GM21825 (cell line): ENCODE results near the gene VPS11.
A peak's percentile ranks its signal among the peaks of the same experiment; 100 is the strongest.
"Not testable (repeated sequence)": the region's sequence is repeated elsewhere in the genome, so short reads cannot be mapped to it uniquely, and the experiment has no call there.

Experiments used
- ATAC-seq: cut with Tn5 transposase; IDR thresholded peaks from one replicate; pipeline ENCODE4 v1.9.1; 2021; ENCODE audit warnings: mild to moderate bottlenecking, moderate library complexity; ENCODE audit not compliant: unreplicated experiment

The VPS11 gene

DNA sequence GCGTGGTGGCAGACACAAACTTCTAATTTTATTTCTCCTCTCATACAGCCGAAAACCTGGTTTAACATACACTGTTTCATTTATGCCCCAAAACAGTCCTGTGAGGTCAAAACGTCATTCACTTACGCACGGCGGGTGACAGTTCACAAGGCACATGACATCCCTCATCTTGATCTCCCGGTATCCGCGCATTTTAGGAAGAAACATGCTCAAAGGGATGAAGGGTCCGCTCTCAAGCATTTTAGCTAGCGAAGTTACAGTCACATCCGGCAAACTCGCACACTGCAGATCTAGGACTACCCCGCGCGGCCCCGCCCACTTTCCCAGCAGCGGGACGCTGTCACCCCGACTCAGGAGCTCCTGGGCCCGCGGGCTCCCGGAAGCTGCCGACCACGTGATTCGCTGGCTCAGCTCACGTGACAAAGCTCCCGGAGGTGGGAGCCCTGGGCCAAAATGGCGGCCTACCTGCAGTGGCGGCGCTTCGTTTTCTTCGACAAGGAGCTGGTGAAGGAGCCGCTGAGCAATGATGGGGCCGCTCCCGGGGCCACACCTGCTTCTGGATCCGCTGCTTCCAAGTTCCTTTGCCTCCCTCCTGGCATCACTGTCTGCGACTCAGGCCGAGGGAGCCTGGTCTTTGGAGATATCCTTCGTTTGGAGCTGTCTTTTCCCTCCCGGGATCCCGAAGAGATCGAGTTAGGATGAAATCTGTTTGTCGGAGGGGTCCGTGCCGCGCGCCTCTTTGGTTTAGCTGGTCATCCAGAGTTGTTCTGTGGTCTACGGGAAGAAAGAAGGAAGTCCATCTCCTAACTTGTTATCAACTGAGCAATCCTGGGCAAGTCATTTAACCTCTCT is at the start of gene VPS11:
Gene VPS11 (plus strand): TSS at position 448 of the 852 bp plus-strand sequence. CDS start 6 bp downstream, at position 454.
- peak; percentile 87 for ATAC-seq

DNA sequence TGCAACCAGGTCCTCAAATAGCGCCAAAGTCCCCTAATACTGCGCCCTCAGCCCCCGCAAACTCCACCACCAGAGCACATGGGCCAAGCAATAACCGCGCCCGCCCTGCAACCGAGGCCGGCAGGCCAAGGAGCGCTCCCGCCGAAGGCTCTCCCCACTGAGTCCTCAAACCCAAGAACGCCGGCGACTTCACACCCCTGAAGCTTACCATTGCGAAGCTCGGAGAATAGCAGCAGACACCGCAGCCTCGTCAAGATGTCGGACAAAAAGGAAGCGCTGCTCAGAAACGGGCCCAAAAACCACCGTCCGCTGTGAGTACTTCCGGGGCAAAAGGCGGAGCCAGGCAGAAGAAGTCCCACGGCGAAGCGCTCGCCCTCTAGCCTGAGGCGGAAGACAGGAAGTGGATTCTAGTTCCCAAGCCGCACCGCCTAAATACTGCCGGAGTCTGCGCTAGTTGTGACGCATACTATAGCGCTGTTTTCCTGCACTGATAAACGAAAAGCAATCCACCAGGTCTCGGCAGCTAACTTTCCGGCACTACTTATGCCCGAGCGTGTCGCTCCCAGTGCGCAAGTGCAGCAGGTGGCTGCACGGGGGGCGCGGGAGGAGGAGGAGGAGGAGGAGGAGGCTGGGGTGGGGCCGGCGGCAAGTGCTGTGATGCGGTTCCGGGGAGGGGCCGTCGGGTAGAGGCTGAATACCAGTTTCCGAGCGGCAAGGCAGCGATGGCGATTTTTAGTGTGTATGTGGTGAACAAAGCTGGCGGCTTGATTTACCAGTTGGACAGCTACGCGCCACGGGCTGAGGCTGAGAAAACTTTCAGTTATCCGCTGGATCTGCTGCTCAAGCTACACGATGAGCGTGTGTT is 49.3 kb upstream of the VPS11 start, which contains the start of the genes RPS25 and TRAPPC4:
Gene RPS25 (minus strand): TSS at position 270 of the 865 bp plus-strand sequence. CDS start 59 bp downstream, at position 211.
Gene TRAPPC4 (plus strand): TSS at position 693 of the 865 bp plus-strand sequence. CDS start 30 bp downstream, at position 723.
- peak; percentile 84 for ATAC-seq

DNA sequence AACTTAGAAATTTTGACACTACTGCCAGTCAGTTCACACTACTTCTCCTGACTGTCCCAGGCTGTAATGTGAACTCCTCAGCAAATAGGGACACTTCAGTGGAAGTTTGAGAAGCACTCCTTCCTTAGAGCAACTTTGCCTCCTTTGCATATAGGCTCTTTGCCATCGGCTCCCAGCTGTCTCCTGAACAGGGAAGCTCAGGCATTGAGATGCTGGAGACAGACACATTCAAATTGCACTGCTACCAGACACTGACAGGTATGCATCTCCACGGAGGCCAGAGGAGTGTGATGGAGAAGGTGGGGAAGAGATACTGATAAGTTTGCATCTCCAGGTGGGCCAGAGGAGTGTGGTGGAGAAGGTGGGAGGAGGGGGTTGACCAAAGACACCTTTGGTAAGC is 47.6 kb upstream of the VPS11 start:
- ATAC-seq = no peak

DNA sequence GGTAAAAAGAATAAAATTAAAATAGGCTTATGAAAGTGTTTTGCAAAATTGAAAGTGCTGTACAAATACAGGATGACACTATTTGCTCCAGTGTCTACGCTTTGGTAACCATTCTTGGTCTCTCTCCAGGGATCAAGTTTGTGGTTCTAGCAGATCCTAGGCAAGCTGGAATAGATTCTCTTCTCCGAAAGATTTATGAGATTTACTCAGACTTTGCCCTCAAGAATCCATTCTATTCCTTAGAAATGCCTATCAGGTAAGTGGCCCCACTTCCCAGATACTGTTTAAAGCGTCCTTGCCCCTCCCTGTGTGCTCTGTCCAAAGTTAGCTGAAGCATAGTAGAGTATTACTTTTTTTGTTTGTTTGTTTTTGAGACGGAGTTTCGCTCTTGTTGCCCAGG is 46.0 kb upstream of the VPS11 start:
- no peak for ATAC-seq

DNA sequence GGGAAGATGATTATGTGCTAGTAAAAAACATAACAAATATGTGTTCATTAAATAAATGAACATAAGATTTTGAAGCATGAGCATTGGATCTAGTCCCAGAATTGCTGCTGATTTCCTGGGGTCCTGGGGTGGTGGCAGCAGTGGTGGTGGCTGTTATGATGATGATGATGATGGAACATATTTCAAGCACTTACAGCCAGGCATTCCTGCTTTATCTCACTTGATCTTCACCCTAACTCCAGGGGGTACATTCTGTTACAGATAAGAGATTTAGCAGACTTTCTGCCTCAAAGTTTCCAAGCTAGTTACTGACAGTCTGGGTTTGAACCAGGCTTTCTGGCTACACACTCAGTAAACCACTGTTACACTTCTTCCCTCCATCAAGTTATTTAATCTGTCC is 43.9 kb upstream of the VPS11 start:
- no peak for ATAC-seq

DNA sequence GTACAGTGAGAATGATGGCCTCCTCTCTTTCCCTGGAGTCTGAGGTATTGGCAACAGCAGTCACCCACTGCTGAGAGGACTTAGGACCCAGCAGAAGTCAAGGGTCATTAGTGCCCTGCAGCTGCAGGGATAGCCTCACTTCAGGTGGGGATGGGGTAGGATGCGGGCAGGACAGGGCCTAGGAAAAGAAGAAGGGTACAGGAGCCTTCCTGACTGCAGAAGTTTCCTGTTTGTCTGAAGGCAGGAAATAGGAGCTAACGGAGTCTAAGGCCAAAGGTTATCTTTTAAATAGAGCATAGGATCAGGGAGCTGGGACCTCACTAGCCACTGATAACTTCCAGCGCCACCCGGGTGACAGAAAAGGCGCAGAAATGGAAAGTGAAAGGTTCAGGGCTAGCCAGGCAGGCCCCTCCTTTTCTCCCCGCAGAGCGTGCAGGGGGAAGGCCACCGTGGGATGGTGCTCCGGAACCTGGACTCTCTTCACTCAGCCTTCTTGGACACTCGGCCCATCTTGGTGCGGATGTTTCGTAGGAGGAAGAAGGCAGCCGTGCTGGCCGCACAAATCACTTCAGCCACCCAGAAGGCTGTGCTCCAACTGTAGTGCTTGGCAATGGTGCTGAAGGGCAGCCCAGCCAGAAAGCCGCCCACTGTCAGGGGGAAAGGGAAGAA is 43.1 kb upstream of the VPS11 start:
- ATAC-seq = no peak

DNA sequence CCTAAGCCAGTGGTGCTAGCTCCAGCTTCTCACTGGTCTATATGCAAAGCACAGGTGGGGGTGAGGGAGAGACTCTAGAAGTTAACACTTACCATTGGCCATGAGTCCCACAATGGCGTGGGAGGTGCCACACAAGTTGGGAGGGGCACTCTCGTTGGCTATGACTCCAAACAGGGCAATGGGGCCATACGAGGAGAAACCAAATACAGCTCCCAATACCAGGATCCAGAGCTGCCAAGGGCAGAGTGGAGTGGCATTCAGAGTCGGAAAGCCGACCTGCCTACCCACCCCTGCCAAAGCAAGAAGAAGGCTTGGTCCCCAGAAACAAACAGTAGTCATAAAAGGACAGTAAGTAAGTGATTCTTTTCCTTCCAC is 42.5 kb upstream of the VPS11 start:
- ATAC-seq = no peak

DNA sequence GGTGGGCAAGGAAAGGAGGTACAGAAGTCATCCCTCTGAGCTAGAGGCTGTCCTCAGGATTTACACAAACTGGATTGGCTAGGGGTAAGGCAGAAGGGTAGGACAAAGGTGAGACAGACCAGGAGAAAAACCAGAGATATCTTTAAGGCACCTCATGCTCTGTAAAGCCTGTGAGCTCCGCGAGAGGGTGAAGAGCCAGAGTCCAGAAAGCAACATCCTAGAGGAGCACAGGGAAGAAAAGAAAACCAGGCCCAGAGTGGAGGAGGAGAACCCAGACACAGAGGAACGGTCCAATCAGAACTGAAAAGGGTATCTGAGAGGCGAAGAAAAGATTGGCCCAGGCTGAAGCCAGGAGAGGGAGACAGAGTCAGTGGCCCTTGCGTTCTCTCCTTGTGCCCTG is 42.1 kb upstream of the VPS11 start:
- no peak for ATAC-seq

DNA sequence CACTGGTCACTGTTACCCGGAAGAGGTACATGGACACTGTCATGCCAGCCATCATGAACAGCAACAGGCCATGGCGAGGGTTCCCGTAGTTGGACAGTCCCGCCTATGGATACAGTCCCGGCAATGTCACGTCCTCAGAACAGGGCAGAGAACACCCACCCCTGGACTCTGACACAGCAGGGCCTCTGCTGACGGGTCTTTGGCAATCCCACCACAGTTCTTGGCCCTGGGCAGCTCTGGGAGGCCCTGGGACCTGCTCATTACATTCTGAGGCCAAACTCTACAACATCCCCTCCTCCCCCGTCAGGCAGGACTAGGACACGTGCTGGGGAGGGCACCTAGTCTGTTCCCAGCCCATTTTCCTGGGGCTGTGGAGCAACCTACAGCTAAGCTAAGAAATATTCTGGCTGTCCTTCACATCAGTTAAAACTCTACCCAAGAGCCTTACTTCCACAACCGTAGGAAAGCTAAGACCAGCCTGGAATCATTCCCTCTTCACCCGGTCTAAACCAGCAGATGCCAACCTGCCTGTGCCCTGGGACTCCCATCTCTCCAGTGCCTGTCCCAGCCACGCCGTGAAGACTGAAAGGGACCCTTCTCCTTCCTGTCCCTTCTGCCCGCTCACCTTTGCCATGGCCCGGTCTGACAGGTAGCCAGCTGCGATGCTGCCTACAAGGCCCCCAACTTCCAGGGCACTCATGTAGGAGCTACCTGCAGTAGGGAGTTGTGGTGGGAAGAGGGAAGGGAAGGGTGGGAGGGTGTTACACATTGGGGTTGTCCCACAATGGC is 41.4 kb upstream of the VPS11 start:
- ATAC-seq = no peak

DNA sequence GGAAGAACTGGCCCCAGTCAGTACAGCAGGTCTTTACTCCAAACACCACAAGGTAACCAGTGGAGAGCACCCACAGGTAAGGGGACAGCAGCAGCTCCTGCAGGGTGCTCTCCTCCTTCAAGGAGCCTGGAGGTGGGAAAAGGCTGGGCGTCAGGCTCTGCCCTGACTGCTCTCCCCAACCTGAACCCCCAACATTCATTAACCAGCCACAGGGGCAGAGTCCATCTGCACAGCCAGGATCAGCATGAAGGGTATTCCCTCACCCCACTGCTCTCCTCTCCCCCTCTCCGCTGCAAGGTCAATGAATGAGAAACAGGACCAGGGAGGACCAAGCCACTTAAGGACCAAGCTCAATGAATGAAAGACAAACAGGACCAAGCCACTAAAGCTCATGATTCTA is 40.6 kb upstream of the VPS11 start:
- no peak for ATAC-seq

DNA sequence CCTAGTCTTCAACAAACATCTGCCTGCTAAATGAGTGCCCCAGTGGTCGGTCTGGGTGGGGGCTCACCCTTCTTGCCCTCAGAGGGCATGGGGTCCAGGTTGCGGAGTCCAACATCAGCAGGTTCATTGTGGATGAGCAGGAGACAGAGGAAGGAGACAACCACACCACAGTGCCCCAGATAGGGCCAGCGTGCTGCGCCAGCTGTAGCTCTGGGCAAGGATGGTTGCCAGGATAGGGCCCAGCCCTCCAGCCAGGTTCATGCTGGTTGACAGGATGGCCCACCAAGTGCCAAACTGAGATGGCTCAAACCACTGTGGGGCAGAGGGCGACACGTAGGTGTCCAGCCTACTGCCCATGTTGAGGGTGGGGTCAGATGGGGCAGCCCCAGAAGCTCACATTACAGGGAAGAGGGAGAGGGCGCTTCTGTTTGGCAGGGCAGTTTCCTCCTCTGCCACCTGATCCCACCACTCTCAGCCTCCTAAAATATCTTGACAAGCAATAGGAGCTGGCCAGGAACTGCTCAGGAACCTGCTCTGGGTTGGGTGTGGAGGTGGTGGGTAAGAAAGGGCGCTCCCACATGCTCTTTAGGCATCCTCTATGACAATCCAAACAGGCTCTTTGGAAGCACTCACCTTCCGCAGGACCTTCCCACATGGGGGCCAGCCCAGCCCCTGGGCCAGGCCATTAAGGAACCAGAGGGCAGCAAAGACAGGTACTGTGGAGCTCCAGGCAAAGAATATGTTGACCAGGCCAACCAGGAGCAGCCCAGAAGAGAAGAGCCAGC is 39.9 kb upstream of the VPS11 start:
- no peak for ATAC-seq

DNA sequence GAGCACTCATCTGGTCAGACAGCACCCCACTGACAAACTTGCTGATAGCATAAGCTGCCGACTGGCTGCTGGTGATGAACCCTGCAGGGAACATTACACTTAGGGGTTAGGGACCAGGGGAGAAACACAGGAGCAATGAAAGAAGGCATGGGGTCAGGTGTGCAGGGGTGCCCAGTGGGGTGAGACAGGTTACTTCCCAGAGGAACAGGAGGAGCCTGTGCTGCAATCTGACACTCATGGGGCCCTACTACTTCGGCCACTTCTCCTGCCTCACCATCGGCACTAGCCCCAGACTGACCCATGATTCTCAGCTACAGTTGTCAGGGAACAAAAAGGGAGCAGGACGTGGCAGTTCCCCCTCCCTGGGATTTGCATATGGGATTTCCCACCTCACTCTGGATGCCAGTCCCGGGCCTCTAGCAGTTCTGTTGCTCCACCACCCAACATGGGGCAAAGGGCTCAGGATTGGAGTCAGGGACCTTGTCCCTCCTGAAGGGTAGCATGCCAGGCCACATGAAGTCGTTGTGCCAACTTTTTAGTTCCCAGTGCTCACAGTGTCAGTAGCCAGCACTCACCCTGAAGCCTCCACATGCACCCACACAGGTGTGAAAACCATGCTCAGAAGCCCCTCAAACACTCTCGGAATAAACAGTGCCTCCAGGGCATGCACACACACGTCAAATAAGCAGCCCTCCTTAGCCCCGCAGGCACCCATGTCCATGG is 39.1 kb upstream of the VPS11 start:
- no peak for ATAC-seq

DNA sequence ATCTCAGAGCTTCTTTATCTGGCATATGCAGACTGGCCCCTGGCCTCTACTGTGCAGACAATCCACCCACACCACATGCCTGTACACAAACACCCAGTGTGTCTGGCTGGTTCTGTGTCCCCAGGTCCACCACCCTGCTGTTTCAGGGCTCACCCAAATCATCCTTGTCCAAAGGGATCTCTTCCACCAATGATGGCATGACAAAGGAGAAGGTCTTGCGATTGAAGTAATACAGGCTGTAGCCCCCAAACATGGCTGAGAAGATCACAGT is 38.6 kb upstream of the VPS11 start:
- ATAC-seq = no peak

DNA sequence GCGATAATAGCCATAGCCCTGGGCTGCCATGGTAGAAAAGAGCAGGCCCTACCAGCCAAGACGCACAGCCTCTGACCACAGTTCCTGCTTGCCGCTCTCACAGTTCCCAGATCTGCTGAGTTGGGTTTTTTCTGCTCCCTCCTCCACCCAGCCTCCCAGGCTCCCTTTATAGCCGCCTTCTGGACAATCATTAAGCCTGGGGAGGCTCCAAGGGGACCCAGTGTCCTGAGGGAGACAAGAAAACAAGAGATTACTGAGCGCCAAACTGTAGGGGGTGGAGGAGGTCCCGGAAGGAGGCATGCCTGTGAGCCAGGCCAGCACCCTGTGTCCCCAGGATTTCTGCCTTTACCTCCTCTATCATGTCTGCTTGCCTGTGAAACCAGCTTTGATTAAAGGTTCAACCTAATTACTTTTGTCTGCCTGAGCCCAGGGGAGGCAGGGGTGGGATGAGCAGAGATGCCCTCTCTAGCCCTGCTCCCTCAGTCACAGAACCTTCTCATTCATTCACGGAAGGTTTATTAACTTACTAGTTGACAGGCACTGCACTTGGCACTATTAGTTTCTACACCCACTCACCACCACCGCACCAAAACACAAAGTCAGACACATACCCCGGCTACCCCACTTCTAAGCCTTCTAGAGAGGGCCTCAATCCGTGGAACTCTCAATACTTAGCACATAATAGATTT is 38.1 kb upstream of the VPS11 start:
- no peak for ATAC-seq

DNA sequence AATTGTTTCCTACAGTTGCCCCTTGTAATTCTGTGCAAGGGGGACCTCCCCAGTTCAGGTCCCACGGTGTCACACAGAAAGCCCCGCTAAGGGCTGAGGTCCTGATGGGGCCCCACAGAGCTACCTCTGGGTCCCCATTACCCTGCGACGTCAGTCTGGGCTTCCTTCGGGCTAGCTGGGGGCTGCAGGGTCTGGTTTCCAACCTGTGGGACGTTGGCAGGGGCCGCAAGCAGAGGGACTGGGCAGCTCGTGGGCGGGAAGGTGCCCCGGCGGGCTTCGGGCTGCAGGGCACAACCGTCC is 37.6 kb upstream of the VPS11 start:
- no peak for ATAC-seq

DNA sequence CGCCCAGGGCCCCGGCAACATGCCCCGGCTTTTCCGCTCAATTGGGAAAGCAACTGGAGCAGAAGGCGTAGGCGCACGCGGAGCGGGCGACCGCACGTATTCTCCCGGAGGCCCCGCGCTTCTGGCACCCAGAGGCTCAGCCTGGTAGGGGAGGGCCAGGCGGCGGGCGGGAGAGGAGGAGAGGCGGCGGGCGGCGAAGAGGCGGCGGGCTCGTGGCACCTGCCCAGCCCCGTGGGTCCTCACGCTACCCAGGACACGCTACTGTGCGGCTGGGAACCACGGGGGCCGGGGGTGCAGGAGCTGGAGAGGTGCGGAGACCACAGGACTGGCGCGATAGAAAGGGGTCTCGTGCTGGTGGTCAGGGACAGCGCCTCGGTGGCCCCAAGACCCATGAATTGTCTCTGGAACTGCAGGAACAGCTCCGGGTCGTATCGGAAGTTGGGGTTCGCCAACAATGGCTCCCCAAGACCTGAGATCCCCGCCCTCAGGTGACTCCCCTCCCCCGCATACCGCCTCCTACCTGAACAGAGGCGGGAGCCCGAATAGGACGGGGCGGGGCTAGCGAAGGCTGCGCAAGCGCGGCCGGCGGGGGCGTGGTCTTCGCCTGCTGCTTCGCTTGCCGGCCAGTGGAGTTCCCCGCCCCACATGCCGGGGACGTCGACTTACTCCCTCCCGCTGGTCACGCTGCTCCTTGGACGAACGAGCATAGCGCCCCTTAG is 37.1 kb upstream of the VPS11 start, which contains the start of gene SLC37A4:
Gene SLC37A4 (minus strand): TSS at position 549 of the 719 bp plus-strand sequence.
- peak; percentile 90 for ATAC-seq

DNA sequence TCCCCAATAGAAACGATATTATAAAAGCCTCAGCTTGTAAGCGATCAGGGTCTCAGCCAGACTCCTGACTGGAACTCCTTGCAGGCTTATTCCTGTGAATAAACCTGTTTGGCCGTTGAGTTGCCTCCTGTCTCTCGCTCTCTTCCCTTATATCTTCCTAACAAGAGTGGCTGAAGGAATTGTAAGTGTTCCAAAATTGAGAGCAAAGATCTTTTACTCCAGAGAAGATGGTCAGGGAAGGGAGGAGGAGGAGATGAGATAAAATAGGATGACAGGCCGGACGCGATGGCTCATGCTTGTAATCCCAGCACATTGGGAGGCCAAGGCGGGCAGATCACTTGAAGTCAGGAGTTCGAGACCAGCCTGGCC is 35.7 kb upstream of the VPS11 start:
- ATAC-seq = no peak

DNA sequence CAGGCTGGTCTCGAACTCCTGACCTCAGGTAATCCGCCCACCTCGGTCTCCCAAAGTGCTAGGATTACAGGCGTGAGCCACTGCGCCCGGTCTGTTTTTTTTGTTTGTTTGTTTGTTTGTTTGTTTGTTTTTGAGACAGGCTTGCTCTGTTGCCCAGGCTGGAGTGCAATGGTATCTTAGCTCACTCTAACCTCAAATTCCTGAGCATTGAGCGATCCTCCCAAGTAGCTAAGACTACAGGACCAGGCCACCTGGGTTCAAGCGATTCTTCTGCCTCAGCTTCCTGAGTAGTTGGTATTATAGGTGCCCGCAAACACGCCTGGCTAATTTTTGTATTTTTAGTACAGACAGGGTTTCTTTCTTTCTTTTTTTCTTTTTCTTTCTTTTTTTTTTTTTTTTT is 34.2 kb upstream of the VPS11 start:
- not testable (repeated sequence) for ATAC-seq
